Fibroblast of pulmonary artery (primary cell): Measurements from ENCODE around the gene TP53BP2.

ENCODE experiments used
- DNase-seq: peaks from one replicate; pipeline ENCODE4 v3.0.0-alpha.2; 2010; ENCODE audit warnings: low read depth
- H3K4me3 ChIP-seq: replicated peaks from 2 replicates; pipeline ENCODE4 v1.5.1; 2011; ENCODE audit warnings: low read depth, mild to moderate bottlenecking, control low read depth, low read length, moderate library complexity
- CTCF ChIP-seq: IDR thresholded peaks from 2 replicates; pipeline ENCODE4 v1.5.1; 2011; ENCODE audit warnings: mild to moderate bottlenecking, control low read depth, low read length, inconsistent platforms; ENCODE audit errors: missing control alignments

The TP53BP2 gene

GRCh38 chr1:223732993-223733798 lies 112.6 kb downstream of the TP53BP2 start:
- no peak for TF ChIP-seq CTCF
- no peak overlapping the region for H3K4me3 ChIP-seq
- peak; percentile 58 for DNase-seq

- TF ChIP-seq CTCF: no peak
- H3K4me3 ChIP-seq: peak overlapping the region; percentile 17
- DNase-seq: peak; percentile 86
Observed at GRCh38 chr1:223731133-223731770, 114.5 kb downstream of the TP53BP2 start.

GRCh38 chr1:223730479-223731132 lies 115.1 kb downstream of the TP53BP2 start:
- no peak overlapping the region for H3K4me3 ChIP-seq
- peak; percentile 25 for DNase-seq
- TF ChIP-seq CTCF: no peak

GRCh38 chr1:223729906-223730305 lies 115.8 kb downstream of the TP53BP2 start:
- no peak for DNase-seq
- no peak for TF ChIP-seq CTCF
- no peak overlapping the region for H3K4me3 ChIP-seq
